Measurements from ENCODE around the gene AGPS. TPM values are rescaled to one million over a fixed set of nuclear protein-coding genes. Genes with fewer than 3 reads are reported as not detected.

Gene AGPS
- total RNA-seq, 1 experiment from 2014 or later: 60.9 TPM

GRCh38 chr2:177398290-177398683, 5.7 kb downstream of the AGPS start:
- peaks cover 0 to 4% (median 0%) of the 10 kb centered on the region in 3 experiments; a peak in 3 of 7 replicates for H3K36me3 Mint-ChIP-seq (ENCODE audit: insufficient read depth in 1 of 3, low read depth in 3 of 3)
- Histone ChIP-seq H2AFZ (ENCODE audit: low read length) (no peak overlapping the region), H2BK15ac (ENCODE audit: low read depth, low read length) (no peak overlapping the region), H2BK5ac (ENCODE audit: insufficient read length, low read length) (no peak overlapping the region), H4K5ac (ENCODE audit: insufficient read length, low read depth, low read length) (no peak overlapping the region), H4K8ac (replicated peaks; ENCODE audit: insufficient read length, low read depth, low read length) (no peak overlapping the region), H3T11ph (ENCODE audit: low read length) (no peak overlapping the region), H3K18ac (ENCODE audit: insufficient read length, low read depth, low read length) (no peak overlapping the region), H3K79me1 (ENCODE audit: insufficient read depth, low read depth, low read length, poor library complexity, severe bottlenecking) (peaks cover 13% of the 10 kb centered on the region), H3K4ac (ENCODE audit: low read depth, low read length) (no peak overlapping the region), H3K14ac (ENCODE audit: insufficient read depth, low read length) (no peak overlapping the region), H3K27ac (ENCODE audit: insufficient read length, low read depth, low read length) (no peak overlapping the region), H3K79me2 (ENCODE audit: insufficient read depth, low read length) (peaks cover 19% of the 10 kb centered on the region; the same call in 1 of the 2 replicates), H2BK20ac (ENCODE audit: low read depth, low read length, poor library complexity, severe bottlenecking) (no peak overlapping the region), H3K56ac (ENCODE audit: insufficient read length, low read depth, low read length) (no peak overlapping the region), H4K91ac (ENCODE audit: insufficient read length, low read depth, low read length) (no peak overlapping the region), H2AK5ac (ENCODE audit: insufficient read length, low read length) (no peak overlapping the region), H4K20me1 (ENCODE audit: control insufficient read depth, insufficient read depth, insufficient read length) (no peaks in the 10 kb centered on the region), H3K9ac (ENCODE audit: extremely low read depth, insufficient read length, low read length) (no peak overlapping the region), H3K23ac (ENCODE audit: insufficient read length, low read depth, low read length) (no peak overlapping the region), H3K9me3 (ENCODE audit: control insufficient read depth, low read depth, low read length) (no peaks in the 10 kb centered on the region), H3K27me3 (ENCODE audit: insufficient read depth, low read length) (no peaks in the 10 kb centered on the region), H3K4me2 (ENCODE audit: insufficient read depth, insufficient read length, low read length) (no peak overlapping the region), H2BK12ac (ENCODE audit: insufficient read length, low read depth, low read length) (no peak overlapping the region), H2BK120ac (ENCODE audit: low read depth, low read length, poor library complexity, severe bottlenecking) (no peak overlapping the region), H3K4me1 (ENCODE audit: insufficient read depth, low read length) (no peaks in the 10 kb centered on the region; the same call in 1 of the 2 replicates), H3K23me2 (ENCODE audit: insufficient read length, low read depth, low read length, poor library complexity, severe bottlenecking) (peaks cover 2% of the 10 kb centered on the region)
- H3K27me3 Mint-ChIP-seq (ENCODE audit: low read depth): no peaks in the 10 kb centered on the region
- TF ChIP-seq CTCF (conservative IDR thresholded peaks at IDR 0.05): no peak
- DNase-seq: no peak
- H3K4me1 Mint-ChIP-seq: peaks cover 23 to 37% of the 10 kb centered on the region in 2 experiments
- no CpG with 5 or more reads among the region's 1 CpG for WGBS (ENCODE audit: extremely low coverage, insufficient read length, low lambda C conversion rate)
- H3K4me3 Mint-ChIP-seq: no peak overlapping the region
- no peak overlapping the region for H3K27ac Mint-ChIP-seq
- H3K9me3 Mint-ChIP-seq: no peaks in the 10 kb centered on the region
